Measurements from ENCODE around the gene CDH26.

Gene CDH26

GRCh38 chr20:59939052-59939878 is 19.0 kb upstream of the CDH26 start:
- no peak for DNase-seq (ENCODE audit: extremely low spot score)
- CTCF ChIA-PET = interaction anchor here (0.8 to 6.2 kb wide), 13 partner anchors 7 to 1957 kb away, joined by 3 to 94 read pairs (median 4); no protein-coding TSS in a partner anchor
- no peak for TF ChIP-seq CTCF (IDR thresholded peaks at IDR 0.05; ENCODE audit: control extremely low read depth, extremely low read depth, low read depth, missing control alignments)
- POLR2A ChIA-PET = no interaction called here

- ChIA-PET CTCF (interaction anchor here (0.9 to 2.8 kb wide), 11 partner anchors 8 to 156 kb away, joined by 3 to 11 read pairs (median 5); no protein-coding TSS in a partner anchor), POLR2A (no interaction called here)
- DNase-seq (ENCODE audit: extremely low spot score) = peak; percentile 43
- TF ChIP-seq CTCF (IDR thresholded peaks at IDR 0.05; ENCODE audit: control extremely low read depth, extremely low read depth, low read depth, missing control alignments) = no peak
Measured at GRCh38 chr20:59939879-59940128, 18.4 kb upstream of the CDH26 start.

- DNase-seq (ENCODE audit: extremely low spot score) = peak; percentile 97
- POLR2A ChIA-PET = interaction anchor here (0.6 kb wide), 1 partner anchor 101 kb away, joined by 3 read pairs; no protein-coding TSS in a partner anchor
- CTCF ChIA-PET = interaction anchor here (0.9 to 2.8 kb wide), 13 partner anchors 8 to 157 kb away, joined by 3 to 11 read pairs (median 5); no protein-coding TSS in a partner anchor
- TF ChIP-seq CTCF (IDR thresholded peaks at IDR 0.05; ENCODE audit: control extremely low read depth, extremely low read depth, low read depth, missing control alignments) = no peak
Measured at GRCh38 chr20:59940129-59940955, 17.9 kb upstream of the CDH26 start, which contains the start of the genes FAM217B and PPP1R3D. Gene FAM217B (plus strand): TSS chr20:59940389. CDS start chr20:59943944, 3,555 bp downstream. Gene PPP1R3D (minus strand): TSS chr20:59940305. CDS start chr20:59939931, 374 bp downstream.

GRCh38 chr20:59940956-59941294 is 17.3 kb upstream of the CDH26 start:
- no peak for TF ChIP-seq CTCF (IDR thresholded peaks at IDR 0.05; ENCODE audit: control extremely low read depth, extremely low read depth, low read depth, missing control alignments)
- DNase-seq (ENCODE audit: extremely low spot score) = no peak
- POLR2A ChIA-PET = no interaction called here
- CTCF ChIA-PET = interaction anchor here (1.0 to 2.8 kb wide), 10 partner anchors 8 to 117 kb away, joined by 3 to 11 read pairs (median 5); no protein-coding TSS in a partner anchor

- POLR2A ChIA-PET = no interaction called here
- DNase-seq (ENCODE audit: extremely low spot score) = no peak
- TF ChIP-seq CTCF (IDR thresholded peaks at IDR 0.05; ENCODE audit: control extremely low read depth, extremely low read depth, low read depth, missing control alignments) = no peak
- CTCF ChIA-PET = no interaction called here
Measured at GRCh38 chr20:59942245-59942644, 16.0 kb upstream of the CDH26 start.

GRCh38 chr20:59944726-59945125 is 13.5 kb upstream of the CDH26 start:
- CTCF ChIA-PET = interaction anchor here (1.6 to 10.8 kb wide), 3 partner anchors 9 to 318 kb away, joined by 4 to 94 read pairs (median 7); partner anchors contain the start of gene SYCP2
- DNase-seq (ENCODE audit: extremely low spot score) = no peak
- POLR2A ChIA-PET = no interaction called here
- no peak for TF ChIP-seq CTCF (IDR thresholded peaks at IDR 0.05; ENCODE audit: control extremely low read depth, extremely low read depth, low read depth, missing control alignments)
